ENCODE results near the gene PEA15.

Gene PEA15

GRCh38 chr1:160200786-160201185 lies 4.4 kb upstream of the PEA15 start:
- H3K9me3 ChIP-seq = no peaks in the 10 kb centered on the region
- no peak for TF ChIP-seq CTCF (IDR thresholded peaks at IDR 0.05; ENCODE audit: low read depth, low read length)
- H3K4me3 ChIP-seq (ENCODE audit: low read depth, low read length) = no peak overlapping the region
- DNase-seq = no peak
- H3K4me1 ChIP-seq = 0 out of 2 replicates have a peak, but pooled peaks cover 4% of the 10 kb centered on the region
- no peaks in the 10 kb centered on the region for H3K36me3 ChIP-seq
- no peaks in the 10 kb centered on the region for H3K27me3 ChIP-seq

GRCh38 chr1:160204526-160205241 lies 500 bp upstream of the PEA15 start:
- peak overlapping the region; percentile 51 for H3K4me3 ChIP-seq (ENCODE audit: low read depth, low read length)
- H3K36me3 ChIP-seq = no peaks in the 10 kb centered on the region
- no peak for DNase-seq
- no peaks in the 10 kb centered on the region for H3K9me3 ChIP-seq
- no peaks in the 10 kb centered on the region for H3K27me3 ChIP-seq
- TF ChIP-seq CTCF (IDR thresholded peaks at IDR 0.05; ENCODE audit: low read depth, low read length) = no peak
- peaks cover 17% of the 10 kb centered on the region for H3K4me1 ChIP-seq

GRCh38 chr1:160206036-160206389 lies 829 bp downstream of the PEA15 start:
- Histone ChIP-seq H3K9me3 (no peaks in the 10 kb centered on the region), H3K4me3 (ENCODE audit: low read depth, low read length) (peak overlapping the region; percentile 95), H3K4me1 (peaks cover 29% of the 10 kb centered on the region), H3K27me3 (no peaks in the 10 kb centered on the region), H3K36me3 (peaks cover 9% of the 10 kb centered on the region)
- DNase-seq = peak; percentile 23
- no peak for TF ChIP-seq CTCF (IDR thresholded peaks at IDR 0.05; ENCODE audit: low read depth, low read length)

GRCh38 chr1:160206421-160207117 lies 1.4 kb downstream of the PEA15 start:
- DNase-seq = no peak
- TF ChIP-seq CTCF (IDR thresholded peaks at IDR 0.05; ENCODE audit: low read depth, low read length) = no peak
- Histone ChIP-seq H3K27me3 (no peaks in the 10 kb centered on the region), H3K36me3 (peaks cover 14% of the 10 kb centered on the region), H3K4me3 (ENCODE audit: low read depth, low read length) (peak overlapping the region; percentile 95), H3K4me1 (peaks cover 29% of the 10 kb centered on the region), H3K9me3 (no peaks in the 10 kb centered on the region)

GRCh38 chr1:160207118-160207650 lies 2.0 kb downstream of the PEA15 start:
- no peak for TF ChIP-seq CTCF (IDR thresholded peaks at IDR 0.05; ENCODE audit: low read depth, low read length)
- Histone ChIP-seq H3K36me3 (peaks cover 20% of the 10 kb centered on the region), H3K4me1 (peaks cover 29% of the 10 kb centered on the region), H3K4me3 (ENCODE audit: low read depth, low read length) (no peak overlapping the region; the same call in 1 of the 2 replicates), H3K9me3 (no peaks in the 10 kb centered on the region), H3K27me3 (no peaks in the 10 kb centered on the region)
- DNase-seq = no peak
